Esophagus squamous epithelium (tissue), 5 donors: Measurements from ENCODE around the gene SIGMAR1. TPM values are rescaled to one million over a fixed set of nuclear protein-coding genes. Genes with fewer than 3 reads are reported as not detected.

Experiments
- DNase-seq: peaks from one replicate; lab custom pipeline; 2025; lab: John Stamatoyannopoulos, UW
- H3K27ac ChIP-seq, 4 donors: fragments of 200-600 bp; sonication (generic); one replicate each; pipeline ENCODE4 v1.5.1; 2016 to 2019; ENCODE audit warnings: mild to moderate bottlenecking in 1 of 4
- H3K27me3 ChIP-seq, 4 donors: fragments of 200-600 bp; sonication (generic); 1 replicate in 3 of 4; 2 replicates in 1 of 4; pipeline versions ENCODE4 v1.5.1 to v1.6.0; 2017 to 2021; ENCODE audit warnings: antibody characterized with exemption in 1 of 4
- H3K36me3 ChIP-seq, 3 donors: fragments of 200-600 bp; sonication (generic); one replicate each; pipeline ENCODE4 v1.5.1; 2016 to 2019
- H3K4me1 ChIP-seq, 3 donors: fragments of 200-600 bp; sonication (generic); one replicate each; pipeline ENCODE4 v1.5.1; 2017 to 2019
- H3K4me3 ChIP-seq, 4 donors: fragments of 200-600 bp; sonication (generic); 1 replicate in 3 of 4; 2 replicates in 1 of 4; pipeline ENCODE4 v1.5.1; 2016 to 2019; ENCODE audit warnings: mild to moderate bottlenecking in 2 of 4, moderate library complexity in 1 of 4
- H3K9me3 ChIP-seq, 3 donors: fragments of 200-600 bp; sonication (generic); one replicate each; pipeline ENCODE4 v1.5.1; 2016 to 2019
- POLR2A ChIP-seq, 4 donors: fragments of 450-650 bp; IDR thresholded peaks; one replicate each; pipeline ENCODE4 v1.6.1; 2017; ENCODE audit warnings: antibody characterized with exemption in 4 of 4, mild to moderate bottlenecking in 4 of 4, moderate library complexity in 3 of 4
- WGBS, 2 donors: methylation state at CpG; one replicate each; pipeline ENCODE4 v1.1.5; 2018; 5-methylcytosine and 5-hydroxymethylcytosine counted together
- intact Hi-C: fragments of 100-400 bp; cut with DNase I; formaldehyde crosslinking; loops from one replicate; pipeline ENCODE4 v1.15.0; 2022
- total RNA-seq, 4 donors: library from RNA; depleted of rRNA; stranded (reverse); fragments of >200 nt; gene quantifications; one replicate each; pipeline ENCODE4 v1.1.0, GENCODE V29; 2016
- TF ChIP-seq, protein P1 (sequence below), 6 experiments: fragments of 450-650 bp in 4 of 6; fragments of 200-600 bp in 2 of 6; sonication (generic) in 2 of 6; IDR thresholded peaks; one replicate each; pipeline ENCODE4 v1.5.1; 2016 to 2019; ENCODE audit warnings: antibody characterized with exemption in 6 of 6, mild to moderate bottlenecking in 4 of 6, moderate library complexity in 4 of 6
- donor health status: DM: yes; HTN: yes; CAD: no.

The SIGMAR1 gene
- total RNA-seq, 4 donors from 2014 or later, result 77.4 to 112 (median 88.7) TPM

DNA sequence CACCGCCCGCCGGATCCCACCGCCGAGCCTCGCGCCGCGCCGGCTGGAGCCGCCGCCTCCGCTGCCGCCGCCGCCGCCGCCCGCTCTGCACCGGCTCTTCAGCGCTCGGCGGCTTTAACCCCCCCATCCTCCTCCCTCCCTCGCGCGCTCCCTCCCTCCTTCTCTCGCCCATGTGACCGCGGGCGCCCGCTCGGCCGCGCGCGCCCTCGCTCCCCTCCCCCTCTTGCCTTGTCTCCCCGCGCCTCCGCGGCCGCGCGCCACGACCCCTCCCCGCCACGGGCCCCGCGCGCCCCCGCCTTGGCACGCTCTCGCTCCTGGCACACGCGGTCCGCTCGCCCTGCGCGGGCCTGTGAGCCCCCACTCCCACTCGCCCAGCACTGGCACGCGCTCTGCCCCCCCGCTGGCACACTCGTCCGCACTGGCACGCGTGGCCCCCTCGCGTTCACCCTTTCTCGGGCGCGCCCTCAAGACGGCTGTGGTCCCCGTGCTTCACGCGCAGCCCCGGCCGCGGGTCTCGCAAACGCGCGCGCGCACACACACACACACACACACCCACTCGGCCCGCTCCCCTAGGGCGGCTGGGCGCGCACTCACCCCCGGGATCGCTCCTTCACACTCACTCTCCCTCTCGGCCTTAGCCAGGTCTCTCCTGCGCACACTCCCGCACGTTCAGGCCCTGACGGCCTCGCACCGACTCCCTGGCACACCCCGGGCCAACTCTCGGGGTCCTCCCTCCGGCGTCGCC is 47.8 kb downstream of the SIGMAR1 start, which contains the start of gene CNTFR:
Gene CNTFR (minus strand): TSS at position 89 of the 745 bp plus-strand sequence. CDS start 20,743 bp downstream, outside the sequence.
- DNase-seq, result no peak
- WGBS, 2 donors, result 1% methylated on average over 21 to 40 of the region's 104 CpGs
- Histone ChIP-seq H3K27ac (peak within 1 kb of the TSS in 2 of 4 donors; percentile 55 to 62), H3K4me3 (peak within 1 kb of the TSS; percentile 43 to 73 (median 56)), H3K36me3 (no peaks in the 10 kb centered on the region), H3K9me3 (no peaks in the 10 kb centered on the region), H3K4me1 (peaks cover 29 to 64% (median 31%) of the 10 kb centered on the region in 3 donors), H3K27me3 (peaks cover 0 to 98% (median 5%) of the 10 kb centered on the region in 4 donors)
- TF ChIP-seq, protein P1, sequence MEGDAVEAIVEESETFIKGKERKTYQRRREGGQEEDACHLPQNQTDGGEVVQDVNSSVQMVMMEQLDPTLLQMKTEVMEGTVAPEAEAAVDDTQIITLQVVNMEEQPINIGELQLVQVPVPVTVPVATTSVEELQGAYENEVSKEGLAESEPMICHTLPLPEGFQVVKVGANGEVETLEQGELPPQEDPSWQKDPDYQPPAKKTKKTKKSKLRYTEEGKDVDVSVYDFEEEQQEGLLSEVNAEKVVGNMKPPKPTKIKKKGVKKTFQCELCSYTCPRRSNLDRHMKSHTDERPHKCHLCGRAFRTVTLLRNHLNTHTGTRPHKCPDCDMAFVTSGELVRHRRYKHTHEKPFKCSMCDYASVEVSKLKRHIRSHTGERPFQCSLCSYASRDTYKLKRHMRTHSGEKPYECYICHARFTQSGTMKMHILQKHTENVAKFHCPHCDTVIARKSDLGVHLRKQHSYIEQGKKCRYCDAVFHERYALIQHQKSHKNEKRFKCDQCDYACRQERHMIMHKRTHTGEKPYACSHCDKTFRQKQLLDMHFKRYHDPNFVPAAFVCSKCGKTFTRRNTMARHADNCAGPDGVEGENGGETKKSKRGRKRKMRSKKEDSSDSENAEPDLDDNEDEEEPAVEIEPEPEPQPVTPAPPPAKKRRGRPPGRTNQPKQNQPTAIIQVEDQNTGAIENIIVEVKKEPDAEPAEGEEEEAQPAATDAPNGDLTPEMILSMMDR (IDR thresholded peaks at IDR 0.05), result no peak
- no peak for TF ChIP-seq POLR2A (IDR thresholded peaks at IDR 0.05)
- intact Hi-C loops, result loop anchor here (5.0 to 10.0 kb wide), 3 partner anchors 85 to 185 kb away; no protein-coding TSS in a partner anchor

DNA sequence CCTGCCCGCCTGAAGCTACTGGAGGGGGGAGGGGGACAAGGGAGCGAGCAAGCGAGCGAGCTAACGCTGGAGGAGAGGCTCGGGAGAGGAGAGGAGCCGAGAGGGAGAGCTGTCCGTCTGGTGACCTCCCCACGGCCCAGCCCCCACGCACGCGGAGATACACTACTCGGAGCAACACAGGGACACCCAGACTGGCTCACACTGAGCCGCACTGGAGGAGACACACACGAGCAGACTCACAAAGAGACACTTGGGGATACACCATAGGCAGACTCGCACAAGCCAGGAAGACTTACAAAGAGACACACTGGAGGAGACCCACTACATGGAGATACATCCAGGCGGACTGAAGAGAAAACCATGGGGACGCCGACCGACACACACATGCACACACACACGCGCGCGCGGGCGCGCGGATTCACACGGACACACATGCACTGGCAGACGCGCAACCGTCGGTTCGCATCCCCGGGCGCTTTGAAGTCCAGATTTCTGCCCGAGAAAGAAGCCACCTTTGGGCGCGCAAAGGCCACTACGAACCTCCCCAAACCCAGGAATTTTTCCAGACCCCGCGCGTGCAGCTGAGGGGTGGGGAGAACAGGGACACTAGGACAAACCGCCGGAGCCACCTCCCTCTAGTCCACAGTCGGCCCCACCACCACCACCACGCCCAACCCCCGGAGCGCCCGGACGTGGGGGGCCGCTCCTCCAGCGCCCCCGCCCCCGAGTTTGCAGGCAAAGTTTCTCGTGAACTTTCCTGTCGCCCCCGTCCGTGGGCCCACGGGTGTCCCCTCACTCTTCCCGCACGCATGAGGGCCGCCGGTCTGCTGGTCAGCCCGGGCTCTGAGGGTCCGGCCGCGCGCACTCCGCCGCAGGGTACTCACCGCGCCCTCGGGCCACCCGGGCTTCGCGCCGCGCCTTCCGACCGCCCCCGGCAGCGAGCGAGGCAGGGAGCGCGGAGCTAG is 48.6 kb downstream of the SIGMAR1 start:
- Histone ChIP-seq H3K4me1 (peaks cover 29 to 58% (median 31%) of the 10 kb centered on the region in 3 donors), H3K4me3 (peak overlapping the region; percentile 43 to 73 (median 56)), H3K27me3 (peaks cover 0 to 100% (median 5%) of the 10 kb centered on the region in 4 donors), H3K27ac (no peak overlapping the region), H3K9me3 (no peaks in the 10 kb centered on the region), H3K36me3 (no peaks in the 10 kb centered on the region)
- WGBS, 2 donors, result 6% methylated on average over 14 to 16 of the region's 86 CpGs
- TF ChIP-seq, protein P1 (IDR thresholded peaks at IDR 0.05), result no peak
- TF ChIP-seq POLR2A (IDR thresholded peaks at IDR 0.05), result no peak
- intact Hi-C loops, result loop anchor here (10.0 kb wide), 2 partner anchors 84 to 184 kb away; no protein-coding TSS in a partner anchor
- DNase-seq, result no peak

DNA sequence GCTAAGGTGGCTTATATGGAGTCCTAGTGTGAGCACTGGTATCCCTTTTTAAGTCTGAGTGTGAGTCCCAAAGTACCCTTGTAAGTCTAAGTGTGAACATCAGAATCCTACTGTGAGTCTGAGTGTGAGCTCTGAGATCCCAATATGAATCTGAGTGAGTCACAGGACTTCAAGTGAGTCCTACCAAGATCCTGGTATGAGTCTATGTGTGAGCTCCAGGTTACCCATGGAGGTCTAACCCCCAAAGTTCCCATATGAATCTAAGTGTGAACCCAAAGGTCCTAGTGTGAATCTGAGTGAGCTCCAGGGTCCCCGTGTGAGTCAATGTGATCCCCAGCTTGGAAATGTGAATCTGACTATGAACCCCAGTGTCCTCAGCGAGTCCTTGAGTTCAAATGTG is 50.3 kb downstream of the SIGMAR1 start:
- Histone ChIP-seq H3K27ac (no peak overlapping the region), H3K4me3 (no peak overlapping the region), H3K4me1 (peaks cover 25 to 41% (median 25%) of the 10 kb centered on the region in 3 donors), H3K36me3 (no peaks in the 10 kb centered on the region), H3K9me3 (no peaks in the 10 kb centered on the region), H3K27me3 (peaks cover 0 to 100% (median 3%) of the 10 kb centered on the region in 4 donors)
- no peak for TF ChIP-seq POLR2A (IDR thresholded peaks at IDR 0.05)
- TF ChIP-seq, protein P1 (IDR thresholded peaks at IDR 0.05), result no peak
- intact Hi-C loops, result loop anchor here (10.0 kb wide), 2 partner anchors 82 to 182 kb away; no protein-coding TSS in a partner anchor
- 13 to 52% methylated on average over 1 to 2 of the region's 2 CpGs for WGBS, 2 donors
- DNase-seq, result no peak

DNA sequence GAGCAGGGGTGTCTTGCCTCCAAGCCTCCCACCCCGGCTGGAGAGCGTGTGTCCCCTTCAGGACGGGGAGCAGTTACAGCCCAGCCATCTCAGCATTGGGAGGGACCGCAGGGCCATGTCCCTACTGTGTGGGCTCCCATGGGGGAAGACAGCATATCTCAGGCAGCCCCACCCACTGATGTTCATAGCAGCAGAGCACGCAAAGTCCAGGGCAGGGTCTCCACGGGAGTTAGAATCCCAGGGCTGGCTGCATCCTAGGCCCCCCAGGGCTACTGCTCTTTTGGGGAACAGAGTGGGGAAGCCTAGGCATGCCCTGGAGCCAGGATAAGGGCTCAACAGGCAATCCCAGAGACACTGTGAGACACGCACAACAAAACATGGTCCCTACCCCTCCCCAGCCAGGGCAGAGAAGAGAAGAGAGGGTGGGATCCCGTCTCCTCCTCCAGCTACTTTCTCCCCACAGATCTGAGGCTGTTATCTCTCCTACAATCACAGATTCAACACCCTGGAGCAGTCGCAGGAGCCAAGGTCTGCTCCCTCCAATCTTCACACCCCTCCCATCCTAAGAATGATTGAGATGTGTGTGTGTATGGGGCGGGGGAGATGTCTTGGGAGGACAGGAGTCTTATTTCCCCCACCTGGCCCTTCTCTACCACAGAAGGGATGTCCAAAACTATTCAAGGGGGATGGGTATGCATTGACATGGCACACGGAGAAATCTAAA is 51.5 kb downstream of the SIGMAR1 start:
- H3K27ac ChIP-seq, result no peak overlapping the region
- no peak overlapping the region for H3K4me3 ChIP-seq
- no peak for DNase-seq
- no peaks in the 10 kb centered on the region for H3K9me3 ChIP-seq
- TF ChIP-seq, protein P1 (IDR thresholded peaks at IDR 0.05), result no peak
- no peak for TF ChIP-seq POLR2A (IDR thresholded peaks at IDR 0.05)
- H3K36me3 ChIP-seq, result no peaks in the 10 kb centered on the region
- intact Hi-C loops, result loop anchor here (10.0 kb wide), 2 partner anchors 81 to 181 kb away; no protein-coding TSS in a partner anchor
- WGBS, 2 donors, result 44 to 54% methylated on average over 4 to 5 of the region's 11 CpGs
- peaks cover 0 to 98% (median 3%) of the 10 kb centered on the region in 4 donors for H3K27me3 ChIP-seq
- peaks cover 18 to 30% (median 20%) of the 10 kb centered on the region in 3 donors for H3K4me1 ChIP-seq
